Measurements from ENCODE around the gene BMPR2. TPM values are rescaled to one million over a fixed set of nuclear protein-coding genes. Genes with fewer than 3 reads are reported as not detected.

Gene BMPR2
- total and polyA plus RNA-seq, 2 of the 8 experiments (the other 6 are each of a cell fraction or from before 2014, with no cell fraction given) = 5.5 to 19.8 TPM

GRCh38 chr2:202411097-202411496 is 35.0 kb downstream of the BMPR2 start (continued):
- TF ChIP-seq HDAC2 (IDR thresholded peaks at IDR 0.05; ENCODE audit: borderline replicate concordance in 1 of 2, low read depth in 2 of 2, low read length in 2 of 2) = no peak
- TF ChIP-seq RBBP5 (IDR thresholded peaks at IDR 0.05; ENCODE audit: borderline replicate concordance, low read depth, low read length) = no peak
